NT2/D1 (cell line): ENCODE results near the gene HOXB3.
A peak's percentile ranks its signal among the peaks of the same experiment; 100 is the strongest.

Source experiments
- SUZ12 ChIP-seq: IDR thresholded peaks from 2 replicates; pipeline ENCODE4 v1.6.1; 2011; ENCODE audit not compliant: insufficient read length, insufficient read depth; ENCODE audit errors: extremely low read depth
- ZNF274 ChIP-seq: IDR thresholded peaks from 2 replicates; pipeline ENCODE4 v1.6.1; 2011; ENCODE audit warnings: mild to moderate bottlenecking, low read depth, low read length

- TF ChIP-seq ZNF274 (no peak), SUZ12 (peak; percentile 95)
Observed at GRCh38 chr17:48586355-48587258, 3.4 kb downstream of the HOXB3 start.
